H9 (cell line): ENCODE results near the gene HSD17B3. TPM values are rescaled to one million over a fixed set of nuclear protein-coding genes. Genes with fewer than 3 reads are reported as not detected.
"Not testable (repeated sequence)": the region's sequence is repeated elsewhere in the genome, so short reads cannot be mapped to it uniquely, and the experiment has no call there.

Experiments used
- DNase-seq: peaks from one replicate; pipeline ENCODE4 v3.0.0-alpha.2; 2017
- H2AFZ ChIP-seq: one replicate; pipeline ENCODE4 v1.6.1; 2013; ENCODE audit warnings: mild to moderate bottlenecking, low read length, control low read depth, moderate library complexity
- H2AK5ac ChIP-seq: 2 replicates; pipeline ENCODE4 v1.6.1; 2013; ENCODE audit warnings: low read length, control low read depth, mixed read lengths; ENCODE audit not compliant: insufficient read length
- H2BK120ac ChIP-seq: one replicate; pipeline ENCODE4 v1.6.1; 2013; ENCODE audit warnings: low read depth, mild to moderate bottlenecking, low read length, control low read depth, inconsistent platforms; ENCODE audit not compliant: poor library complexity, severe bottlenecking
- H2BK12ac ChIP-seq: 2 replicates; pipeline ENCODE4 v1.6.1; 2013; ENCODE audit warnings: low read length, control low read depth, mixed read lengths, low read depth; ENCODE audit not compliant: insufficient read length
- H2BK15ac ChIP-seq: 2 replicates; pipeline ENCODE4 v1.6.1; 2013; ENCODE audit warnings: low read depth, low read length, control low read depth
- H2BK20ac ChIP-seq: one replicate; pipeline ENCODE4 v1.6.1; 2013; ENCODE audit warnings: low read depth, mild to moderate bottlenecking, low read length, control low read depth, inconsistent platforms; ENCODE audit not compliant: poor library complexity, severe bottlenecking
- H2BK5ac ChIP-seq: 2 replicates; pipeline ENCODE4 v1.6.1; 2013; ENCODE audit warnings: low read length, control low read depth, mixed read lengths; ENCODE audit not compliant: insufficient read length
- H3K14ac ChIP-seq: 2 replicates; pipeline ENCODE4 v1.6.1; 2013; ENCODE audit warnings: low read length, control low read depth; ENCODE audit not compliant: insufficient read depth
- H3K18ac ChIP-seq: 2 replicates; pipeline ENCODE4 v1.6.1; 2013; ENCODE audit warnings: low read depth, mild to moderate bottlenecking, mixed read lengths, low read length, control low read depth; ENCODE audit not compliant: insufficient read length
- H3K23ac ChIP-seq: 2 replicates; pipeline ENCODE4 v1.6.1; 2013; ENCODE audit warnings: low read length, control low read depth, mixed read lengths, low read depth; ENCODE audit not compliant: insufficient read length
- H3K23me2 ChIP-seq: 2 replicates; pipeline ENCODE4 v1.6.1; 2013; ENCODE audit warnings: low read depth, mild to moderate bottlenecking, mixed read lengths, low read length, control low read depth; ENCODE audit not compliant: insufficient read length, poor library complexity, severe bottlenecking
- H3K27ac ChIP-seq: 2 replicates; pipeline ENCODE4 v1.5.1; 2013; ENCODE audit warnings: low read length, control low read depth, mixed read lengths, low read depth; ENCODE audit not compliant: insufficient read length
- H3K27me3 ChIP-seq: 2 replicates; pipeline ENCODE4 v1.6.1; 2013; ENCODE audit warnings: low read length, control low read depth, inconsistent platforms; ENCODE audit not compliant: insufficient read depth
- H3K4ac ChIP-seq: 2 replicates; pipeline ENCODE4 v1.6.1; 2013; ENCODE audit warnings: low read depth, mild to moderate bottlenecking, control low read depth, inconsistent platforms, low read length, moderate library complexity
- H3K4me1 ChIP-seq: 2 replicates; pipeline ENCODE4 v1.6.1; 2013; ENCODE audit warnings: low read length, control low read depth, inconsistent platforms; ENCODE audit not compliant: insufficient read depth
- H3K4me2 ChIP-seq: 2 replicates; pipeline ENCODE4 v1.6.1; 2013; ENCODE audit warnings: low read length, control low read depth, mixed read lengths; ENCODE audit not compliant: insufficient read length, insufficient read depth
- H3K56ac ChIP-seq: 2 replicates; pipeline ENCODE4 v1.6.1; 2013; ENCODE audit warnings: low read depth, mild to moderate bottlenecking, mixed read lengths, low read length, control low read depth; ENCODE audit not compliant: insufficient read length
- H3K79me1 ChIP-seq: 2 replicates; pipeline ENCODE4 v1.6.1; 2013; ENCODE audit warnings: low read depth, mild to moderate bottlenecking, moderate library complexity, low read length, control low read depth, inconsistent platforms; ENCODE audit not compliant: insufficient read depth, poor library complexity, severe bottlenecking
- H3K79me2 ChIP-seq: 2 replicates; pipeline ENCODE4 v1.6.1; 2013; ENCODE audit warnings: low read length, control low read depth, inconsistent platforms; ENCODE audit not compliant: insufficient read depth
- H3K9ac ChIP-seq: 2 replicates; pipeline ENCODE4 v1.6.1; 2013; ENCODE audit warnings: low read length, control low read depth, mixed read lengths; ENCODE audit not compliant: insufficient read length; ENCODE audit errors: extremely low read depth
- H3K9me3 ChIP-seq: one replicate; pipeline ENCODE4 v1.6.1; 2013; ENCODE audit warnings: low read depth, low read length, inconsistent platforms; ENCODE audit not compliant: control insufficient read depth
- H3T11ph ChIP-seq: one replicate; pipeline ENCODE4 v1.6.1; 2013; ENCODE audit warnings: mild to moderate bottlenecking, low read length, control low read depth, inconsistent platforms
- H4K20me1 ChIP-seq: one replicate; pipeline ENCODE4 v1.6.1; 2013; ENCODE audit not compliant: control insufficient read depth, insufficient read length, insufficient read depth
- H4K5ac ChIP-seq: 2 replicates; pipeline ENCODE4 v1.6.1; 2013; ENCODE audit warnings: low read depth, mild to moderate bottlenecking, mixed read lengths, low read length, control low read depth; ENCODE audit not compliant: insufficient read length
- H4K8ac ChIP-seq: replicated peaks from 2 replicates; pipeline ENCODE4 v1.6.1; 2013; ENCODE audit warnings: low read length, control low read depth, mixed read lengths, low read depth; ENCODE audit not compliant: insufficient read length
- H4K91ac ChIP-seq: 2 replicates; pipeline ENCODE4 v1.6.1; 2013; ENCODE audit warnings: low read depth, mild to moderate bottlenecking, moderate library complexity, mixed read lengths, low read length, control low read depth; ENCODE audit not compliant: insufficient read length
- H3K27ac Mint-ChIP-seq, 3 experiments: 2 replicates in 2 of 3; 3 replicates in 1 of 3; pipeline ENCODE4 v1.8.0; 2020 to 2021; ENCODE audit warnings: mixed read lengths in 3 of 3, mild to moderate bottlenecking in 1 of 3, moderate library complexity in 1 of 3
- H3K27me3 Mint-ChIP-seq: 2 replicates; pipeline ENCODE4 v1.8.0; 2021; ENCODE audit warnings: low read depth, mild to moderate bottlenecking, moderate library complexity, mixed read lengths
- H3K36me3 Mint-ChIP-seq, 3 experiments: 2 replicates in 2 of 3; 3 replicates in 1 of 3; pipeline ENCODE4 v1.8.0; 2020 to 2021; ENCODE audit warnings: low read depth in 3 of 3, mixed read lengths in 3 of 3; ENCODE audit not compliant: insufficient read depth in 1 of 3
- H3K4me1 Mint-ChIP-seq, 2 experiments: 2 replicates each; pipeline ENCODE4 v1.8.0; 2020; ENCODE audit warnings: mixed read lengths in 2 of 2
- H3K4me3 Mint-ChIP-seq, 2 experiments: 2 replicates in 1 of 2; 3 replicates in 1 of 2; pipeline ENCODE4 v1.8.0; 2020 to 2021; ENCODE audit warnings: mild to moderate bottlenecking in 2 of 2, mixed read lengths in 2 of 2, moderate library complexity in 1 of 2
- H3K9me3 Mint-ChIP-seq, 2 experiments: 2 replicates in 1 of 2; 3 replicates in 1 of 2; pipeline ENCODE4 v1.8.0; 2020; ENCODE audit warnings: mild to moderate bottlenecking in 2 of 2, mixed read lengths in 2 of 2, moderate library complexity in 1 of 2
- CTCF ChIP-seq: fragments of 200-600 bp; sonication (generic); conservative IDR thresholded peaks from 3 replicates; pipeline ENCODE4 v1.8.0; 2021; ENCODE audit warnings: antibody characterized with exemption, mild to moderate bottlenecking
- WGBS: extraction: QIAGEN DNeasy Blood & Tissue Kit; methylation state at CpG from one replicate; pipeline ENCODE4 v1.1.7; 2013; ENCODE audit warnings: missing lambda C conversion rate, low lambda C conversion rate, mixed read lengths; ENCODE audit not compliant: insufficient read length; ENCODE audit errors: extremely low coverage; 5-methylcytosine and 5-hydroxymethylcytosine counted together
- total RNA-seq: library from RNA; stranded (reverse); gene quantifications from 2 replicates; pipeline ENCODE4 v1.2.1, GENCODE V29; 2021

The HSD17B3 gene
- total RNA-seq, 1 experiment from 2014 or later = not detected

- Histone ChIP-seq H3K79me2 (no peaks in the 10 kb centered on the region), H2AFZ (no peak overlapping the region), H2BK5ac (no peak overlapping the region), H4K20me1 (no peaks in the 10 kb centered on the region), H3T11ph (no peak overlapping the region), H3K9me3 (peaks cover 18% of the 10 kb centered on the region), H2BK15ac (no peak overlapping the region), H3K27ac (no peak overlapping the region), H3K4ac (no peak overlapping the region), H3K23me2 (no peaks in the 10 kb centered on the region), H2BK12ac (no peak overlapping the region), H3K79me1 (no peaks in the 10 kb centered on the region), H2AK5ac (no peak overlapping the region), H3K9ac (no peak overlapping the region), H3K14ac (no peak overlapping the region), H4K91ac (no peak overlapping the region), H2BK120ac (no peak overlapping the region), H4K5ac (no peak overlapping the region), H3K4me2 (no peak overlapping the region), H3K27me3 (no peaks in the 10 kb centered on the region), H3K23ac (no peak overlapping the region), H3K4me1 (no peaks in the 10 kb centered on the region), H3K18ac (no peak overlapping the region), H3K56ac (no peak overlapping the region), H2BK20ac (no peak overlapping the region), H4K8ac (no peak overlapping the region)
- Mint-ChIP-seq H3K4me3 (no peak overlapping the region), H3K27ac (no peak overlapping the region), H3K4me1 (peaks cover 7% of the 10 kb centered on the region in 2 experiments), H3K36me3 (peaks cover 20 to 34% (median 30%) of the 10 kb centered on the region in 3 experiments), H3K9me3 (peaks cover 38 to 39% of the 10 kb centered on the region in 2 experiments), H3K27me3 (peaks cover 7% of the 10 kb centered on the region)
- TF ChIP-seq CTCF = no peak
- WGBS = no CpG with 5 or more reads among the region's 7 CpGs
- DNase-seq = no peak
These were observed 7.9 kb upstream of the HSD17B3 start for GRCh38 chr9:96309850-96310249.

GRCh38 chr9:96306958-96307357 lies 5.0 kb upstream of the HSD17B3 start:
- not testable (repeated sequence) for H3K27me3 Mint-ChIP-seq

More at GRCh38 chr9:96306958-96307357, 5.0 kb upstream of the HSD17B3 start:
- H4K5ac ChIP-seq, H4K8ac ChIP-seq, H3K27ac Mint-ChIP-seq, H3K18ac ChIP-seq, H3K4me3 Mint-ChIP-seq, H2BK12ac ChIP-seq, H2AFZ ChIP-seq, H3K14ac ChIP-seq, H3K27ac ChIP-seq, DNase-seq, H3K79me2 ChIP-seq, H3K23ac ChIP-seq, H3K4ac ChIP-seq, H3K9me3 ChIP-seq, H2BK120ac ChIP-seq, H4K20me1 ChIP-seq, H4K91ac ChIP-seq, H2BK15ac ChIP-seq, H3K27me3 ChIP-seq, H2BK20ac ChIP-seq, H3K4me1 ChIP-seq, H2AK5ac ChIP-seq, H3K79me1 ChIP-seq, H2BK5ac ChIP-seq, H3K9ac ChIP-seq, H3T11ph ChIP-seq, H3K36me3 Mint-ChIP-seq, H3K23me2 ChIP-seq, H3K56ac ChIP-seq, H3K4me2 ChIP-seq: not testable (repeated sequence)
- WGBS = no CpG with 5 or more reads among the region's 6 CpGs
- peaks cover 9 to 11% of the 10 kb centered on the region in 2 experiments for H3K4me1 Mint-ChIP-seq
- H3K9me3 Mint-ChIP-seq = peaks cover 11 to 15% of the 10 kb centered on the region in 2 experiments
